Trophoblast cell (in vitro differentiated cells and primary cell): Measurements from ENCODE around the gene KRTAP9-2. TPM values are rescaled to one million over a fixed set of nuclear protein-coding genes. Genes with fewer than 3 reads are reported as not detected.
"Not testable (repeated sequence)": the region's sequence is repeated elsewhere in the genome, so short reads cannot be mapped to it uniquely, and the experiment has no call there.

Source experiments
- DNase-seq, 2 donors: peaks; one replicate each; pipeline ENCODE4 v3.0.0-alpha.2; 2016
- H2AFZ ChIP-seq: 2 replicates; pipeline ENCODE4 v1.6.1; 2013; ENCODE audit warnings: low read length, moderate library complexity, mild to moderate bottlenecking; ENCODE audit not compliant: insufficient read depth, poor library complexity
- H2AK5ac ChIP-seq: 2 replicates; pipeline ENCODE4 v1.6.1; 2013; ENCODE audit warnings: mild to moderate bottlenecking, low read length
- H2BK120ac ChIP-seq: 2 replicates; pipeline ENCODE4 v1.6.1; 2013; ENCODE audit warnings: low read length, mild to moderate bottlenecking, moderate library complexity; ENCODE audit not compliant: insufficient read depth, poor library complexity
- H2BK12ac ChIP-seq: 2 replicates; pipeline ENCODE4 v1.6.1; 2013; ENCODE audit warnings: mild to moderate bottlenecking, low read length, moderate library complexity
- H2BK5ac ChIP-seq: 2 replicates; pipeline ENCODE4 v1.6.1; 2013; ENCODE audit warnings: low read length, low read depth, moderate library complexity, mild to moderate bottlenecking; ENCODE audit not compliant: poor library complexity
- H3K14ac ChIP-seq: 2 replicates; pipeline ENCODE4 v1.6.1; 2013; ENCODE audit warnings: mild to moderate bottlenecking, low read length
- H3K18ac ChIP-seq: 2 replicates; pipeline ENCODE4 v1.6.1; 2013; ENCODE audit warnings: mild to moderate bottlenecking, low read length
- H3K23ac ChIP-seq: 2 replicates; pipeline ENCODE4 v1.6.1; 2013; ENCODE audit warnings: low read length
- H3K27ac ChIP-seq: 2 replicates; pipeline ENCODE4 v1.5.1; 2013; ENCODE audit warnings: low read depth, mild to moderate bottlenecking, inconsistent platforms, low read length, moderate library complexity
- H3K27me3 ChIP-seq: 2 replicates; pipeline ENCODE4 v1.6.1; 2013; ENCODE audit warnings: inconsistent platforms, mild to moderate bottlenecking, low read length, moderate library complexity; ENCODE audit not compliant: insufficient read depth
- H3K36me3 ChIP-seq, 2 experiments: 1 replicate in 1 of 2; 2 replicates in 1 of 2; pipeline ENCODE4 v1.6.1; 2013; ENCODE audit warnings: low read length in 2 of 2, mild to moderate bottlenecking in 2 of 2, moderate library complexity in 1 of 2; ENCODE audit not compliant: insufficient read depth in 2 of 2, control insufficient read depth in 1 of 2
- H3K4ac ChIP-seq: 2 replicates; pipeline ENCODE4 v1.6.1; 2013; ENCODE audit warnings: low read depth, mild to moderate bottlenecking, low read length, moderate library complexity
- H3K4me1 ChIP-seq, 2 experiments: 1 replicate in 1 of 2; 2 replicates in 1 of 2; pipeline ENCODE4 v1.6.1; 2013; ENCODE audit warnings: low read length in 2 of 2, mild to moderate bottlenecking in 2 of 2, moderate library complexity in 1 of 2; ENCODE audit not compliant: insufficient read depth in 2 of 2, control insufficient read depth in 1 of 2
- H3K4me2 ChIP-seq: 2 replicates; pipeline ENCODE4 v1.6.1; 2013; ENCODE audit warnings: inconsistent platforms, mild to moderate bottlenecking, low read length, moderate library complexity
- H3K4me3 ChIP-seq: 2 replicates; pipeline ENCODE4 v1.5.1; 2013; ENCODE audit warnings: mild to moderate bottlenecking, low read depth, low read length, inconsistent platforms
- H3K79me1 ChIP-seq: one replicate; pipeline ENCODE4 v1.6.1; 2013; ENCODE audit warnings: low read length
- H3K79me2 ChIP-seq: 2 replicates; pipeline ENCODE4 v1.6.1; 2013; ENCODE audit warnings: low read length, mild to moderate bottlenecking; ENCODE audit not compliant: control insufficient read depth, insufficient read depth, poor library complexity
- H3K9ac ChIP-seq: 2 replicates; pipeline ENCODE4 v1.6.1; 2013; ENCODE audit warnings: mild to moderate bottlenecking, low read length
- H3K9me3 ChIP-seq: 2 replicates; pipeline ENCODE4 v1.6.1; 2013; ENCODE audit warnings: low read depth, mild to moderate bottlenecking, control low read depth, inconsistent platforms, low read length; ENCODE audit not compliant: insufficient read depth
- H4K12ac ChIP-seq: 2 replicates; pipeline ENCODE4 v1.6.1; 2013; ENCODE audit warnings: low read depth, mild to moderate bottlenecking, low read length, moderate library complexity
- H4K8ac ChIP-seq: 2 replicates; pipeline ENCODE4 v1.6.1; 2013; ENCODE audit warnings: low read depth, mild to moderate bottlenecking, low read length, moderate library complexity
- H4K91ac ChIP-seq: one replicate; pipeline ENCODE4 v1.6.1; 2013; ENCODE audit warnings: low read depth, mild to moderate bottlenecking, low read length, moderate library complexity
- WGBS: extraction: QIAGEN DNeasy Blood & Tissue Kit; methylation state at CpG from one replicate; pipeline ENCODE4 v1.1.7; 2013; ENCODE audit warnings: missing lambda C conversion rate; ENCODE audit not compliant: insufficient read length, insufficient coverage; ENCODE audit errors: extremely low coverage; 5-methylcytosine and 5-hydroxymethylcytosine counted together
- polyA plus RNA-seq: library from polyadenylated mRNA; stranded (reverse); fragments of 200-250 nt; gene quantifications from 2 replicates; pipeline ENCODE4 v1.2.3, GENCODE V29; 2013

The KRTAP9-2 gene, protein sequence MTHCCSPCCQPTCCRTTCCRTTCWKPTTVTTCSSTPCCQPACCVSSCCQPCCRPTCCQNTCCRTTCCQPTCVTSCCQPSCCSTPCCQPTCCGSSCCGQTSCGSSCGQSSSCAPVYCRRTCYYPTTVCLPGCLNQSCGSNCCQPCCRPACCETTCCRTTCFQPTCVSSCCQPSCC
- not detected in 2 replicates for polyA plus RNA-seq

DNA sequence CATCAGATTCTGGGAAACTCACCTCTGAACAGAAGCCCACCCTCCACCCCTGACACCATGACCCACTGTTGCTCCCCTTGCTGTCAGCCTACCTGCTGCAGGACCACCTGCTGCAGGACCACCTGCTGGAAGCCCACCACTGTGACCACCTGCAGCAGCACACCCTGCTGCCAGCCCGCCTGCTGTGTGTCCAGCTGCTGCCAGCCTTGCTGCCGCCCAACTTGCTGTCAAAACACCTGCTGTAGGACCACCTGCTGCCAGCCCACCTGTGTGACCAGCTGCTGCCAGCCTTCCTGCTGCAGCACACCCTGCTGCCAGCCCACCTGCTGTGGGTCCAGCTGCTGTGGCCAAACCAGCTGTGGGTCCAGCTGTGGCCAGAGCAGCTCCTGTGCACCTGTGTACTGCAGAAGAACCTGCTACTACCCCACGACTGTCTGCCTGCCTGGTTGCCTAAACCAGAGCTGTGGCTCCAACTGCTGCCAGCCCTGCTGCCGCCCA is at the start of gene KRTAP9-2:
Gene KRTAP9-2, plus strand, starts transcription at position 51 of the 498 bp plus-strand sequence. Its CDS starts 7 bp downstream, at position 58.
- WGBS, result no CpG with 5 or more reads among the region's 4 CpGs
- H3K36me3 ChIP-seq, H3K79me1 ChIP-seq, H3K4me2 ChIP-seq, H3K4ac ChIP-seq, H3K4me1 ChIP-seq, H3K9me3 ChIP-seq, H2BK12ac ChIP-seq, H2AFZ ChIP-seq, H3K27ac ChIP-seq, H2BK120ac ChIP-seq, H3K9ac ChIP-seq, H3K4me3 ChIP-seq, H3K79me2 ChIP-seq, H4K12ac ChIP-seq, H3K14ac ChIP-seq, H4K8ac ChIP-seq, H3K23ac ChIP-seq, DNase-seq, H2AK5ac ChIP-seq, H4K91ac ChIP-seq, H3K18ac ChIP-seq, H3K27me3 ChIP-seq: not testable (repeated sequence)
- H2BK5ac ChIP-seq, result peak within 1 kb of the TSS; percentile 40

DNA sequence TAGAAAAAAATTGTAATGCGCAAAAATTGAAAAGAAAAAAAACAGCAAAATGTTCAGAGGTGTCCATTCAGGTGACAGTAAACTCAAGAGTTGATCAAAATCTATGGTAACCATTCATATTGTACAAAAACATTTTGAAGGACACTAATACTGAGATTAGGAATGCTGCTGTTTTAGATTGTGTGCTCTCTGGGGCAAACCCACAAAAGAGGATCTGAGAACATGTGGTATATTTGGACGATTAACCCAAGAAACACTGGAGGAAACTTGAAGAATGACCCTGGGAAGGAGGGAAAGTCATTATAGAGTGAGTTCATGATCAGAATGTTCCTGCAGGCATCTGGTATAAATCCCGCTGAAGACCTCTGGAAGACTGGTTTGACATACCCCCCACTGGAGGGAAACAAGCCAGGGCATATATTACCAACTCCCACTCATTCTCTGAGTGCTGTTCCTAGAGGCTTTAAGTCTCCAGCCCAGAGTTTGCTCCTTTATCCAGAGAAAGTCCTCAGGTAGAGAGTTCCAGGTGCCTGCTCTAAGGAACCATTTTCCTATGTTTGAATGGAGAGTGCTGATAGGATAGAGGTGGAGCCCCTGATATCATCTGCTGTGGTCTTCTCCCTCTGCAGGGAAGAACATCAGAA is 49.6 kb upstream of the KRTAP9-2 start:
- H4K91ac ChIP-seq, result no peak overlapping the region
- no peak overlapping the region for H2AFZ ChIP-seq
- H3K18ac ChIP-seq, result no peak overlapping the region
- H3K14ac ChIP-seq, result no peak overlapping the region
- H3K4me3 ChIP-seq, result no peak overlapping the region
- H3K9ac ChIP-seq, result no peak overlapping the region
- no peaks in the 10 kb centered on the region for H3K79me2 ChIP-seq
- no peak overlapping the region for H3K4me2 ChIP-seq
- WGBS, result no CpG with 5 or more reads among the region's 3 CpGs
- no peaks in the 10 kb centered on the region for H3K36me3 ChIP-seq
- H3K23ac ChIP-seq, result no peak overlapping the region
- H4K12ac ChIP-seq, result no peak overlapping the region
- no peak overlapping the region for H3K27ac ChIP-seq
- H2AK5ac ChIP-seq, result no peak overlapping the region
- no peak overlapping the region for H2BK12ac ChIP-seq
- H4K8ac ChIP-seq, result no peak overlapping the region
- no peaks in the 10 kb centered on the region for H3K4me1 ChIP-seq
- H3K27me3 ChIP-seq, result no peaks in the 10 kb centered on the region
- H3K4ac ChIP-seq, result no peak overlapping the region
- no peaks in the 10 kb centered on the region for H3K79me1 ChIP-seq
- H2BK120ac ChIP-seq, result no peak overlapping the region
- no peak overlapping the region for H2BK5ac ChIP-seq
- no peaks in the 10 kb centered on the region for H3K9me3 ChIP-seq
- DNase-seq, result no peak

DNA sequence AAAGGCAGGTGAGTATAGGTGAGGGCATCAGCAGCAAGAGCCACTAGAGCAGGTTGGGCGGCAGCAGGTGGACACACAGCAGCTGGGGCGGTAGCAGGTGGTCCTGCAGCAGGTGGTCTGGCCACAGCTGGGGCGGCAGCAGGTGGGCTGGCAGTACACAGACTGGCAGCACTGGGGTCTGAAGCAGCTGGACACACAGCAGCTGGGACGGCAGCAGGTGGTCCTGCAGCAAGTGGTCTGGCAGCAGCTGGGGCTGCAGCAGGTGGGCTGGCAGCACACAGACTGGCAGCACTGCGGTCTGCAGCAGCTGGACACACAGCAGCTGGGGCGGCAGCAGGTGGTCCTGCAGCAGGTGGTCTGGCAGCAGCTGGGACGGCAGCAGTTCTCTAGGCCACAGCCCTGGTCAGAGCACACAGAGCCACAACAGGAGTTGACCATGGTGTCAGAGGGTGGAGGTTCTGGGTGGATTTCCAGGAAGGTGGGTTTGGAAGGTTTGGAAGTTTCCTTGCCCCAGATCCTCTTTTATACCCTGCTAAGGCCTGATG is 48.6 kb upstream of the KRTAP9-2 start, which contains the start of gene KRTAP4-2:
Gene KRTAP4-2, minus strand, starts transcription at position 495 of the 545 bp plus-strand sequence. Its CDS starts 57 bp downstream, at position 438.
- H3K4ac ChIP-seq, result no peak within 1 kb of the TSS
- H3K4me2 ChIP-seq, result no peak within 1 kb of the TSS
- no peak within 1 kb of the TSS for H2AFZ ChIP-seq
- no peak within 1 kb of the TSS for H3K27ac ChIP-seq
- no peak within 1 kb of the TSS for H3K18ac ChIP-seq
- H2BK120ac ChIP-seq, result no peak within 1 kb of the TSS
- H2AK5ac ChIP-seq, result no peak within 1 kb of the TSS
- H4K12ac ChIP-seq, result no peak within 1 kb of the TSS
- H4K91ac ChIP-seq, result no peak within 1 kb of the TSS
- no peaks in the 10 kb centered on the region for H3K79me2 ChIP-seq
- no peaks in the 10 kb centered on the region for H3K79me1 ChIP-seq
- no peaks in the 10 kb centered on the region for H3K27me3 ChIP-seq
- no peak within 1 kb of the TSS for H3K23ac ChIP-seq
- no peak within 1 kb of the TSS for H3K4me3 ChIP-seq
- no peaks in the 10 kb centered on the region for H3K36me3 ChIP-seq
- no CpG with 5 or more reads among the region's 7 CpGs for WGBS
- DNase-seq, result no peak
- H4K8ac ChIP-seq, result no peak within 1 kb of the TSS
- H3K9ac ChIP-seq, result no peak within 1 kb of the TSS
- no peak within 1 kb of the TSS for H2BK12ac ChIP-seq
- H3K14ac ChIP-seq, result no peak within 1 kb of the TSS
- no peaks in the 10 kb centered on the region for H3K9me3 ChIP-seq
- no peaks in the 10 kb centered on the region for H3K4me1 ChIP-seq
- H2BK5ac ChIP-seq, result no peak within 1 kb of the TSS

DNA sequence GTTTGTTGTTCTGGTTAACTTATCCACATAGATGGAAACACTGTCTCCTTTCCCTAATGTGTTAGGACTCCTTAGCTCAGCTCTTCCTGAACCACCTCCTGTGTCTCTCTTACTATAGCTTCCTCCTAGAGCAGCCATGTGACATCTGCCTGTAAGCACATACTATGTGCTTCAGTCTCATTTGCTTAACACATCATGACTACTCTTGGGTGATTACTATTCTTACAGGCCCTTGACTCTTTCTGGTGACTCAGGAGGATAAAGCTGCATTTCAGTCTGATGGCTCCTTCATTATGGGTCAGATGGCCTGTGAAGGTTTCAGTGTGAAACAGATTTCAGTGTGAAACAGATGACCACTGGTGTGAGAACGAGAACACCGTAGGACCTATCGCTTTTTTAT is 48.1 kb upstream of the KRTAP9-2 start:
- H3K18ac ChIP-seq, result no peak overlapping the region
- H3K4me3 ChIP-seq, result no peak overlapping the region
- no peak overlapping the region for H3K27ac ChIP-seq
- no CpG with 5 or more reads among the region's 3 CpGs for WGBS
- H2BK12ac ChIP-seq, result no peak overlapping the region
- no peaks in the 10 kb centered on the region for H3K36me3 ChIP-seq
- H3K23ac ChIP-seq, result no peak overlapping the region
- no peaks in the 10 kb centered on the region for H3K79me1 ChIP-seq
- H4K91ac ChIP-seq, result no peak overlapping the region
- no peak overlapping the region for H2AFZ ChIP-seq
- H3K9me3 ChIP-seq, result no peaks in the 10 kb centered on the region
- H2BK5ac ChIP-seq, result no peak overlapping the region
- H3K4me2 ChIP-seq, result no peak overlapping the region
- no peak overlapping the region for H3K4ac ChIP-seq
- H2AK5ac ChIP-seq, result no peak overlapping the region
- H3K14ac ChIP-seq, result no peak overlapping the region
- H3K4me1 ChIP-seq, result no peaks in the 10 kb centered on the region
- H2BK120ac ChIP-seq, result no peak overlapping the region
- no peak overlapping the region for H3K9ac ChIP-seq
- H4K8ac ChIP-seq, result no peak overlapping the region
- no peak overlapping the region for H4K12ac ChIP-seq
- no peaks in the 10 kb centered on the region for H3K79me2 ChIP-seq
- no peak for DNase-seq
- no peaks in the 10 kb centered on the region for H3K27me3 ChIP-seq
